Stimulated activated CD8-positive, alpha-beta memory T cell treated with anti-CD3 and anti-CD28 coated beads, Interleukin-7, amount 100 ng/mL, for 48 hours (primary cell): Measurements from ENCODE around the gene RXFP1.
A peak's percentile ranks its signal among the peaks of the same experiment; 100 is the strongest.

Experiments used
- DNase-seq, 2 donors: peaks; one replicate each; pipeline ENCODE4 v3.0.0-alpha.2; 2020; ENCODE audit warnings: low read depth in 1 of 2; ENCODE audit errors: extremely low read depth in 1 of 2

Gene RXFP1

GRCh38 chr4:158669310-158669709 lies 147.6 kb downstream of the RXFP1 start:
- DNase-seq: no peak

GRCh38 chr4:158670975-158671664 lies 149.4 kb downstream of the RXFP1 start:
- DNase-seq: peak; percentile 41 to 50

- DNase-seq: no peak
These were observed 149.9 kb downstream of the RXFP1 start, which contains the start of gene C4orf46 for GRCh38 chr4:158671665-158671914. Gene C4orf46, minus strand, starts transcription at chr4:158671887. Its CDS starts 86 bp downstream, at chr4:158671801.

GRCh38 chr4:158671915-158672806 lies 150.5 kb downstream of the RXFP1 start, which contains the start of gene ETFDH:
Gene ETFDH, plus strand, starts transcription at chr4:158672296. Its CDS starts 161 bp downstream, at chr4:158672457.
- DNase-seq: peak; percentile 97 to 98

GRCh38 chr4:158673633-158674032 lies 152.0 kb downstream of the RXFP1 start:
- DNase-seq: no peak

- DNase-seq: no peak
These were observed 154.4 kb downstream of the RXFP1 start for GRCh38 chr4:158676076-158676475.

- no peak for DNase-seq
These were observed 157.1 kb downstream of the RXFP1 start for GRCh38 chr4:158678767-158679166.

GRCh38 chr4:158681629-158682028 lies 159.9 kb downstream of the RXFP1 start:
- DNase-seq: no peak

- no peak for DNase-seq
These were observed 160.4 kb downstream of the RXFP1 start for GRCh38 chr4:158682066-158682465.

GRCh38 chr4:158688813-158689212 lies 167.1 kb downstream of the RXFP1 start:
- no peak for DNase-seq
